ENCODE results near the gene ZNF646.

GRCh38 chr16:31112711-31113110 lies 38.5 kb downstream of the ZNF646 start:
- TF ChIP-seq POLR2A (IDR thresholded peaks at IDR 0.05; ENCODE audit: low read depth, low read length) (no peak), TAF1 (IDR thresholded peaks at IDR 0.05; ENCODE audit: borderline replicate concordance, low read depth, low read length) (no peak)
